Cerebellar nuclear complex (tissue), 1 donor: ENCODE data around the gene GALNT10.

Experiments used
- DNase-seq, 2 experiments: peaks; one replicate each; lab custom pipeline; 2025; lab: John Stamatoyannopoulos, UW

GALNT10 gene

DNA sequence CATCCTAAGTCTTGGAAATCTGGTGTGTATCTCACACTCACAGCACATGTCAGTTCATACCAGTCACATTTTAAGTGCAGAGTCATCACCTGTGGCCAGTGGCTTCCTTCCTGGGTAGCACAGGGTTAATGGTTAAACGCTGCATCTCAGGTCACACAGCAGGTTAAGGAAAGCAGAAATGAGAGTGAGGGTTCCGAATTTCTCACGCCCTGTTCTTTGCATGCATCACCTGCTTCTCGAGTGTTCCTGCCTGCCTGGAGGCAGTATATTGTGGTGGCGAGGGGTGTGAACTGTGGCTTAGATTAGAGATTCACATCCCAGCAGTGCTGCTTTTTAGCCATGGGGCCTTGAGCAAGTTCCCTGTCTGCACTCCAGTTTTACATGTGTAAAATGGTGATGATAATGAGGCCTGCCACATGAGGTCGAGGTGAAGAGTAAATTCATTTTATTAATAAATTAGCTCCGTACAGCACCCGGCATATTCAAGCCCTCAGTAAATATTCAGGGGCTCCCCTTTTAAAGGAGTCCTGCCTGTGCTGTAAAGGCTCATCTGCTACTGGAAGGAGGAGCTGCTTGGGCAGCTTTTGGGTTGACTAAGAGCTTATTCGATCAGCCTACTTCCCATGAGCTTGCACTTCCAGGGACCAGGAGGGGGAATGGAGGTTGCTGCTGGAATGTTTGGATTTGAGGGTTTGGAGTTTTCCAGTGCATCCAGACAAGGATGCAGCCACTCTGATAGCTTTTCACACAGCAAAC is 194.1 kb downstream of the GALNT10 start:
- DNase-seq = no peak

DNA sequence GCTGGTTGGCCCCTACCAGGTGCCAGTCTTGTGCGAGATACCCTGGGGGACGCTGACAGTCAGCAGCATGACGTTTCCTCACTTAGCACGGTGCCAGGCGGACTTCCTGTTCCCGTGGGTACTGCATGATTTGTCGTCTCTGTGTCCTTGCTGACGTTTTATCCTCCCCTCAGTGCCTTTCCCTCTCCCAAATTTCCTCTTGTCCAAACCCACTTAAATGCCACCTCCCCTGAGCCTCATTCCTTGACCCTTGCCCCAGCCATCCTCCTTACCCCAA is 194.6 kb downstream of the GALNT10 start:
- no peak for DNase-seq

DNA sequence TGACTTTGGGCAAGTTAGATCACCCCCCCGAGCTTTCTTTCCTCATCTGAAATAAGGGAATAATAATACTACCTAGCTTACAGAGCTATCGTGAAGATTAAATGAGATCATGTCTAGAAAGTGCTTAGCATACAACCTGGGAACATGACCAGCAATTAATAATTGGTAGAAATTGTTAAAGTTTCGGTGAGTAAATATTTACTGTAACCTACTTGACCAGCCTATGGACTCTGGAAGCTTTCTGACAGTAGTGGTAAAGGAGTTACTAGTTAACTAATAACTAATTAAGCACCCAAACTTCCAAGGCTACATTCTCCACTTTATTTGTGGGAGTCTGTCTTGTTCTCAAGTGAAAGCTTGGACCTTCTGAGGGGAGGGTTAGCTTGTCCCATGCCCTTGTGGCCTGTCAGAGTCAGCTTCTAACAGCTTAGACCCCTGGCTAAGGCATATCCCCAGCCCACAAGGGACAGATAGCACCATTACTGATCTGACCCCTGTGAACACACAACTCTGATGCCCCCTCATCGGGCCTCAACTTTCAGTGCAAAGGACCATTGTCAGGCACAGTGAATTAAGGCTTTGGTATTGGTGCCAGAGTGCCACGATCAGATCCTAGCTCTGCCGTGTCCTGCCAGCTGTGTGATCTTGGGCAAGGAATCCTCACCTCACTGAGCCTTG is 196.6 kb downstream of the GALNT10 start:
- DNase-seq = no peak

DNA sequence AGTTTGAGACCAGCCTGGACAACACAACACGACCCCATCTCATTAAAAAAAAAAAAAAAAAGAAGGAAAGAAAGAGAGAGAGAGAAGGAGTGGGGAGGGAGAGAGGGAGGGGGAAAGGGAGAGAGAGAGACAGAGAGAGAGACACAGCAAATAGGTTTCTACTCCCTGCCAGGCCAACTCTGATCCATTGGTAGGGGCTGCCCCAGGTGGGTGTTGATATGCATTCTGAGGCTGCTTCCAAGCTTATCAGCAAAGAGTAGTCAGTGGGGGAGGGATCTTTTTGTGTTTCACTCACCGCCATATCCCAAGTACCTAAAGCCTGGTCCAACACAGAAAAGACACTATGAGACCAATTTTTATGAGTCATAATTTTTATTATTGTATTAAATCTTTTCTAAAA is 198.3 kb downstream of the GALNT10 start:
- no peak for DNase-seq

DNA sequence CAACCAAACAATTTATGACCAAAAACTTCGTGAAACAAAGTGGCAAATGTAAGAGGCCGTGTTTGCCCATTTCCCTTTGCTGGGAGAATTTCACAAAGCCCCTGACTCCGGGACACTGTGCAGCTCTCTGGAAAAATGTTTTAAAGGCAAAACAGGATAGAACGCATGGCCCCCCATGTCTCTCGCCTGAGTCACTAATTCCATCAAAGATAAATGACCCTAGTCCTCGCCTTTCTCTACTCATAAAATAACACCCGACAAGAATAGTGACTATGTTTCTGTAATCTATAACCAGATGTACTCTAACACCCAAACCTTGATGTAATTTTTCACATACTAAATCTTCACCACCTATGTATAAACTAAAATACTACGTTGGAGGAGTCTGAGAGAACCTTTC is 199.6 kb downstream of the GALNT10 start:
- DNase-seq = no peak

DNA sequence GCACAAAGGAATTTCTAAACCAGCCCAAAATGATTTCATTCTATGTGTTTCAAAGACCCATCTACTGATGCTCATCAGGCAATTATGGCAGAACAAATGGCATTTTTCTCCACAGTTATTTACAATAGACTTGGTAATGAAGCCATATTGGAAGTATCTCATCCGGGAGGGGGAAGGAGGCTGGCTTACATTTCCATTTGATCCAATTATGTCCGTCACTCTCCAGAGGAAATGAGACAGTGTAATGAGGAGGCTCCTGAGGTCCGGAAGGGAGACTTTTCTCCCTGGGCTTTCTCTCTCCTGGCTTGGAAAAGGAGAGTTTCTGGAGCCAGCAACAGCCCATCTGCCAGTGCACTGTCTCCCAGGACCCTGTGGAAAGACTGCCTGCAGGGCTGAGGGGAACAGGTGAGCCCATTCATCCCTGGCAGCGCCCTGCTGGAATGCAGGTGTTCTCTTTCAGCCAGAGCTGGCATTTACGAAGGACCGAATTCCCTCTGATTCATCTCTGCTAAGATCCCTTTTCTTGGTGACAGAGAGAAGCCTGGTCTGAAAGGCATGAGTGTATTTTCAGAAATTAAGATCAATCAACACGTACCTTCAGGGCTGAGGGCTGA is 200.3 kb downstream of the GALNT10 start:
- no peak for DNase-seq

DNA sequence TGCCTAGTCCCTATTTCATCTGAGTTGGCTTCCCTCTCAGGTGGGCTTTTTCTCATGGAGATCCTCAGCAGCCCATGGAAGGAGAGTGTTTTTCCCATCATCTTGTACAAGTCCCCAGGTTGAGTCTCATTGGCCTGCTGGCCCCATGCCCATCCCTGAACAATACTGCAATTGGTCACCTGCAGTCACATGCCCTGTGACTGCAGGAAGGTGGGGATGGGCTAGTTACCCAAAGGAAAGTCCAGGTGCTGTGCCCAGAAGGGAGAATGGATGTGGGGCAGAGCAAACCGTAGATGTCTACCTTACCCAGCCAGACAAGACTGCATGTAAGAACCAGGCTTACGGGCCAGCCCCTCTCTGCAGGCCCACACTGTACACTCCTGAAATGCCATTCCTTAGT is 201.3 kb downstream of the GALNT10 start:
- no peak for DNase-seq

DNA sequence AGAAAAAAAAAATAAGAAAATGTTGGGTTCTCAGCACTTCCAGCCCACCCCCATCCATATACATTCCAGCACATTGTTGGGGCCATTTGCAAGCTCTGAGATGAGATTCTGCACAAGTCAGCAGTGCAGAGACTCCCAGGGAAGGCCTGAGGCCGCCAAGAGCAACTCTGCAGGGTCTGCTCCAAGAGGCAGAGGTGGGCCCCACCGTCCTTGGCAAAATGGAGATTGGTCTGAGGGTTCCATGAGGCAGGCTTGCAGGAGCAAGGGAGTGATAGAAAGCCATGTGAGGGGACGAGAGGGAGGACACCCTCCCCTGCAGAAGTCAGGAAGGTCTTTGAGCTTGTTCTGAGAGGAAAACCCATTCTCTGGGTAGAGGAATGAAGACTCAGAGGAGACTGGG is 203.3 kb downstream of the GALNT10 start:
- no peak for DNase-seq

DNA sequence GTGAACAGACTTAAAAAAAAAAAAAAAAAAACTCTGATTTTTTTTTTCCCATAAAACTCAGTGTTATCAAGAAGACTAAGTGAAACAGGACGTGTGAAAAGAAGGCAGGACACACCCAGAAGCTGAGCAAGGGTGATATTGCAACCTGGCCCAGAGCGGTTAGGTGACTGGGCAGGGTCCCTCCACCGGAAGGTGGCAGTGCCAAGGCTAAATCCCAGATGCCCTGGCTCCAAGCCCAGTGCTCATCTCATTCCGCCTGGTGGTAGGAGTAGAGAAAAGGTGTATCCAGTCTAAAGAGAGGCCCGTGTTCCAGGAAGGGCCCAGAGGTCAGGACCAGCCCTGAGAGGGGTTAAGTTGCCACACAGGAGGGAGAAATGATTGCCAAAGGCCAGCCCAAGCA is 203.8 kb downstream of the GALNT10 start:
- no peak for DNase-seq

DNA sequence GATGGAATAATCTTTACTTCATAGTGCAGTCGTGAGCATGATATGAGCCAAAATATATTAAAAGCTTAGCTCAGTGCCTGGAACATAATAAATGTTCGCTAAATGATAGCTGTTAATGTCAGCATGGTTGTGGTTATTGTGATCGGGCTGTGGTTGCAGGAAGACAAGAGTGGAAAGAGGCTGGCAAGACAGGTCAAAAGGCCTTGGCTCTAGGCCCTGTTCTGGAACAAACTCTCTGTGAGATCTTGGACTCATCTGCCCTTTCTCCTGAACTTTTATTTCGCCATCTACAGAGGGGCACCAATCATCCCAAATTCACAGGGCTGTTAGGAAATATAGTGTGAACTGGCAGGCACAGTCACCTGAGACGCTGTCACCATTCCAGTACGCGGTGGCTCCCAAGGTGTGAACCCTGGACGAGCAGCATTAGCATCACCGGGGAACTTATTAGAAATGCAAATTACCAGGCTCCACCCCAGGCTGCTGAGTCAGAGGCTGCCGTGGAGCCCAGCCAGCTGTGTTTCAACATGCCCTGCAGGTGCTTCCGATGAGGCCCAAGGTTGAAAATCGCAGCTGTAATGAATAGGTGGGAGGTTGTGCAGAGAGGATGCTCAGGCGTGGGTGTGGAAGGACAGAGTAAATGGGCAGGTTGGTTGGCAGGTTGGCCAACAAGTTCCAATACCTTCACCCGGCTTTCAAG is 205.0 kb downstream of the GALNT10 start:
- no peak for DNase-seq

DNA sequence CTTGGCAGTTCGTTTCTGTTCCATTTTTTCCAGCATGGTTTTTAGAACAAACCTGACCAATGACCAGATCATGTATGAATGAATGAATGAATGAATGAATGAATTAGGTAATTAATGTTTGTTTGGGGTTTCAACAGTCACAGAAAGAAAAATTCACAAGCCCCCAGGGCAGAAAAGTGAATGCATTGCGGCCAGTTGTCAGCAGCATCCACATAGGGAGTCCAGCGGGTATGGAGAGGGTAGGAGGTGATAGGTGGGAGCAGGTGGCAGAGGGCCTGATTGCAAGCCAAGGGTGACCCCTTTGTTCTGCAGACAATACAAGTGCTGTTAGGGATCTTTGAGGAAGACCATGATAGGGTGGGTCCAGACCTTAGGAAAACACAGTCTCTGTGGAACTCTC is 205.6 kb downstream of the GALNT10 start:
- no peak for DNase-seq

DNA sequence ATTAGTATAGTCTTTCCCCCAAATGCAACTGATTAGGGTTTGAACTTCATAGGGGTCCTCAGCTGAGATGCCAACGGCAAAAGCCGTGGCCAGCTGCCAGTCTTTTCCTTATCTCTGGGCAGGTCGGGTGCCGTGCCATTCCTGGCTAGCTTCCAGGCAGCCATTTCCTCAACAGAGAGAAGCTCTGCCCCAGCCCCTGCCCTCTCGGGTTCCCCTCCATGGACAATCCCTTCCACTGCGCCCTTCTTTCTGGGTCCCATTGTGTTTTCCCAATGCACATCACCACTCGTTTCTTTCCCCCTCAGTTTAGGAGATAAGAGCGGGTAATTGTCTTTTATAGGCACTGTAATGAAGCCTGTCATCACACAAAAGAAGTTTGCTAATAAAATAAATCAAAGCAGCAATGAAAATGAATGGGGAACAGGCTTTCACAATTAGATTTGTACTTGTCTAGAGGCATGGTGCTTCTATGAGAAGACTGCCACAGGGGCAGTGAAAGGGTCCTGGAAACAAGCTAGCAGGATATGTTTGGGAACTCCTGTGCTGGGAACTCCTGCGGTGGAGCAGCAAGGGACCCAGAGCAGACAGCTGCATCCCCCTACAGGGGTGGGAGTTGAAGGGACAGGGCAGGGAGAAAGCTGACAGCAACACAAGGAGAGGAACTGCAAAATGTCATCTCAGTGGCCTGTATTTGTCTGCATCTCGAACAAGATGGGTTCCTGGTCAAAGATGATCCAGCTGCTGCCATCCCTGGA is 207.3 kb downstream of the GALNT10 start:
- DNase-seq = no peak

DNA sequence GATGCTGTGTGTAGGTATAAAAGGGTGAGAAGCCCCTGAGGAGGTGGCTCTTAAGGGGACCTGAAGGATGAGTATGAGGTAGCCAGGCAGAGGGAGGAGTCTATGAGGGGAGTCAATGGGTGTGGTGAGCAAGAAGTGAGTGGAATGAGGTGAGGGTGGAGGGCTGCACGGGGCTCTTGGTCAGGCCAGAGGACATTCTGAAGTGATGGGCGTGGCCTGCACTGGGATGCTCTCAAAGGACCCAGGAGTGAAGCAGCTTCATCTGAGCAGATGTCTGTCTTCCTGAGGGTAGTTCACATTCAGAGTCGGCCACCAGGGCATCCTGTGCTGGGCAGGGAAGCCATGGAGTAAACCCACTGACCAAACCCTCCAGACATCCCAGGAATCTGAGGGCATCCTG is 210.1 kb downstream of the GALNT10 start:
- no peak for DNase-seq

DNA sequence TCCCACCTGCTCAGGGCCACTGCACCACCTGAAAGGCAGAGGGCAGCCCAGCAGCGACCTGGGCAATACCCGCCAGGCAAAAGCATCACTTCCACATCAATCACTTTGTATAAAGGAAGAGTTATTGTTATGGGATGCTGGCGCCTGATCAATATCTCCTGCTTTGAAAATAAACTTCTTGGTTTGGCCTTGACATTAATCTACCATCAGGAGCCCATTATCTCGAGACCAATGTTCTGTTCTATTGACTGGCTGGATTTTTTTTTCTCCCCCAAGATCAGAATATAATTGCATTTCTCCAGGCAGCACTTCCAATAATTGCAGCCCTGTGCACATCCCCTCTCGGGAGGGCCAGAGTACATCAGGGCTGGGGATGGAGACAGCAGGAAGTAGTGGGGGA is 210.8 kb downstream of the GALNT10 start:
- DNase-seq = no peak

DNA sequence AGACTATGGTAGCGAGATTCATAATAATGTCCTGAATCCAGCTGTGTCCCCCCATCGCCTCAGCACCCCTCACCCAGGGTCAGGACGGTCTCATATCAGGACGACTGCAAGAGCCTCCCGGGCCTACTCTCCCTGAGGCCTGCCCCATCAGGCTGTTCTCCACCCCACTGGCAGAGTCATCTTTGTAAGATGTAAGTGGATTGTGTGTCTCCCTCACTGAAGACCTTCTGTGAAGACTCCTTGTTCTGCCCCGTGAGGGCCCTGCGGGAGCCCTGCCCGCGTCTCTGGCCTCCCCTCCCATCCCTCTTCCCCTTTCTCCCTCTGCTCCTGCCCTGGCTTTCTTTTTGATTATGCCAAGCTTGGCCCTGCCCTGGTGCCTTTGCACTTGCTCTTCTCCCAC is 211.4 kb downstream of the GALNT10 start:
- no peak for DNase-seq

DNA sequence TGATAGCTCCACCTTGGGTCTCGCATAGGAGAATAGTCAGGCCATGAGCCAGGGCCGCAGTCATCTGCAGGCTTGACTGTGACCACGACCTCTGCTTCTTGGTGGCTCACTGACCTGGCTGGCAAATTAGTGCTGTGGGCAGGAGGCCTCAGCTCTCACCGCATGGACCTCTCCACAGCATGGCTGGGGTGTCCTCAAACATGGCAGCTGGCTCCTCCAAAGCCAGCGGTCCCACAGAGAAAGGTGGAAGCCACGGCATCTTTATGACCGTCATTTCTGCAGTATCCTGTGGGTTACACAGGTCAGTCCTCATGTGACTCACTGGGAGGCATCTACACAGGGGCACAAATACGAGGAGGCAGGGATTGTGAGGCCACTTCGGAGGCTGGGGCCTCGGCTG is 212.1 kb downstream of the GALNT10 start:
- no peak for DNase-seq

DNA sequence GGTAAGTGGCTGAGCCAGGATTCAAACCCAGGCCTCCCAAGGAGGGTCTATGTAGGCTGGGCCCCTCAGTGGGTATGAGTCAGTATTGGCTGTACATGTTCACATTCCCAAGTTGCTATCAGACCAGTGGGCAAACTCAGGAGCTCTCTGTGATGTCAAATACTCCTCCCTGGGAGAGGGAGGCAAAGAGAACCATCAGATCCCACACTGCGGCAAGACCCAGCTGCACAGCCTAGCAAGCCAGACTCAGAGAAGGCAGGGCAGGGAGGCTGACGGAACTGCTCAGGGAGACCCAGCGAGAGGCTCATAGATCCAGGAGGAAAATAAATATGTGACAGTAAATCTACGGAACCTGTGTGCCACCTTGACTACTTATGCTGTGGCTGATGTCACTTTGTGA is 212.7 kb downstream of the GALNT10 start:
- no peak for DNase-seq

DNA sequence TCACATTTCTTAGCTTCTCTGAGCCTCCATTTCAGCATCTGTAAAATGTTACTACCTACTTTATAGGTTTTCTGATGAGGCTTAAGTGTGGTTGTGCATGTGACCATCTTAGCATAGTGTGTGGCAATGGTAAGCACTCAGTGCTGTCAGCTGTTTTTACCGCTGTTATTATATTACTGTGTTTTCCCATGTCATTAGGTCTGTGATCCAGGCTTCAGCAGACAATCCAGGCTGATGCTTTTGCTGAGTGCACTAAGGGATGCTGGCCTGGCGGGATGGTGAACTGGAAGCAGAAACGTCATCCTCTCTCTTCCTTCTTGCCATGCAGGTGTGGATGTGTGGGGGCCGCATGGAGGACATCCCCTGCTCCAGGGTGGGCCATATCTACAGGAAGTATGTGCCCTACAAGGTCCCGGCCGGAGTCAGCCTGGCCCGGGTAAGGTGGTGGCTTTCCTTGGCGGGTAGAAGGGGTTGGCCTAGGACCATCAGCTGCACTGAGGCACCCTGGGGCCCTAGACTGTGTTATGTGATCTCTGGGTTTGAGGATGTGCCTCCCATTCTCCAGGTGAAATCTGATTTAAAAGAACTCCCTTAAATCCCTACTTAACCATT is 213.3 kb downstream of the GALNT10 start:
- no peak for DNase-seq

DNA sequence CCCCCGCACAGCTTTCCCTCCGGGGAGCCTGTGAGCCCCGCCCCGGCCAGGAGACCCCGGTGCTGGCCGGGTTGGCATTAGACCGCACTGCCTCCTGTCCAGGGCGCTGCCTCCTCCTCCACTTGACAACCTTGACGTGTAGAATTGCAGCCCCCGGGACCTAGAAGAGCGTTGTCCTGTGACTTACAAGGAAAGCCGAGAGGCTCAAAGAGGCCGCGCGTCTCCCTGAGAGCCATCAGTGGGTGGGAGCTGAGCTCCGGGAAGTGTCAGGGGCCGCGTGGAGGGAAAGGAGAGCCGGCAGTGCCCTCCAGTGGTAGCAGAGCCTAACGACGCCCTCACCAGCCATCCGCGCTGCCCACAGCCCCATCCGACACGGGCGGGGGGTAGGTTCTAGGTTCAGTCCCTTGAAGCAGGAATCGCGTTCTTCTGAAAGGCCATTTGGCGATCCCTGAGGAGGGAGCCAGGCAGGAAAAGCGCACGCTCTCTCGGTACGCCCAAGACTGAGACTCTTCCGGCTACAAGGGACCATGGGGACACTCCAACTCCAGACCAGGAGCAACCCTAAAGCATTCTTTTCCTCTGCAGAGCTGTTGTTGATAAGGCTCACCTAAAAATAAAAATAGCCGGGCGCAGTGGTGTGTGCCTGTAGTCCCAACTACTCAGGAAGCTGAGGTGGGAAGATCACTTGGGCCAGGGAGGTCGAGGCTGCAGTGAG is 214.7 kb downstream of the GALNT10 start:
- DNase-seq = no peak

DNA sequence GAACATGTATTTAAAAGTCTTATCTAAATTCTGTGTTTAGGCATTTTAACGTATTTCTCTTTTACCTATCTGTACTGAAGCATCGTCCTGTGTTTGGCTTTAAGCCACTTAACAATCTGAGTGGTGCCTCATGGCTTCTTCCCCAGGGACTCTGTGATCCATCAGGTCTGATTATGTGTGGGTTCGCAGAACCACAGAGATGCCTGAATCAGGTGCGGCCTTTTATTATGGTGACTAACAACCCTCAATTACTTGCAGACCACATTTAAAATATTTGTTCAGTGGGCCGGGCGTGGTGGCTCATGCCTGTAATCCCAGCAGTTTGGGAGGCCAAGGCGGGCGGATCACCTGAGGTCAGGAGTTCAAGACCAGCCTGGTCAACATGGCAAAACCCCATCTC is 215.7 kb downstream of the GALNT10 start:
- DNase-seq = no peak

DNA sequence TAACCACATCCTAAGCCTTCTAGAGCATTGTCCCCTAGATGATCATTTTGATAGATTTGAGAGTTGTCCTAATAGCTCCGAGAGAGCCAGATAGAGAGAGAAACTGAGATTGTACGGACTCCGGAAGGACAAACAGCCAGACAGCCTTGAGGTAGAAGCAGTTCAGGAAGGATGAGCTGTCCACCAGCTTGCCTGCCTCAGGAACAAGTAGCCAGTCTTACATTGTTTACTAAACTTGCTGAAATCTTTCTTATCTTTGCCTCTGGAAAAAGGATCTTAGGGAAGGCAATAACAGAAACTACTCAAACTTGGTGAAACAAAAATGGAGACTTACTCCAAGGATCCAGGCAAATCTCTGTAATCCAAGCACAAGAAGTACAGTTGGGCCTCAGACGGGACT is 216.3 kb downstream of the GALNT10 start:
- DNase-seq = no peak
